ENCODE data around the gene NDUFA11. TPM values are rescaled to one million over a fixed set of nuclear protein-coding genes. Genes with fewer than 3 reads are reported as not detected.
A peak's percentile ranks its signal among the peaks of the same experiment; 100 is the strongest.

NDUFA11 gene
- total and polyA plus RNA-seq, 9 of the 15 experiments (the other 6 are each of a cell fraction or from before 2014, with no cell fraction given), result 63.3 to 486 (median 274) TPM

- TF ChIP-seq ELF4 (CRISPR knock-in tag; IDR thresholded peaks at IDR 0.05) (peak; percentile 80; the same call in 1 of the 2 replicates), NEUROD1 (IDR thresholded peaks at IDR 0.05; ENCODE audit: borderline replicate concordance, low read depth, low read length, partially characterized antibody) (peak; percentile 76), LEF1 (IDR thresholded peaks at IDR 0.05) (peak; percentile 26; the same call in 1 of the 2 replicates), THRAP3 (IDR thresholded peaks at IDR 0.05; ENCODE audit: borderline replicate concordance) (no peak), SMAD4 (CRISPR knock-in tag; conservative IDR thresholded peaks at IDR 0.05) (peak; percentile 61), SAFB (IDR thresholded peaks at IDR 0.05; ENCODE audit: borderline replicate concordance, low read depth, low read length) (no peak), RBBP5 (IDR thresholded peaks at IDR 0.05; ENCODE audit: borderline replicate concordance, insufficient read depth, low read length, poor library complexity, severe bottlenecking) (peak; percentile 93), TAL1 (IDR thresholded peaks at IDR 0.05) (no peak), BHLHE40 (IDR thresholded peaks at IDR 0.05; ENCODE audit: low read length) (peak; percentile 96), U2AF1 (optimal IDR thresholded peaks at IDR 0.05; ENCODE audit: low read depth, low read length) (peak; percentile 70), FOXP1 (CRISPR knock-in tag; IDR thresholded peaks at IDR 0.05) (peak; percentile 70), GABPB1 (CRISPR knock-in tag; IDR thresholded peaks at IDR 0.05) (peak; percentile 76), HDAC1 (IDR thresholded peaks at IDR 0.05) (peak in 1 of 2 experiments; percentile 92; a peak in 2 of 4 replicates), MEF2D (tag; conservative IDR thresholded peaks at IDR 0.05; ENCODE audit: low read depth) (0 out of 2 replicates have a peak, but pooled peaks have one; percentile 37), KDM5B (IDR thresholded peaks at IDR 0.05; ENCODE audit: insufficient replicate concordance, low read depth, low read length) (peak; percentile 85), ARHGAP35 (IDR thresholded peaks at IDR 0.05; ENCODE audit: partially characterized antibody) (peak; percentile 93), FOXJ2 (tag; IDR thresholded peaks at IDR 0.05) (peak; percentile 78), UBTF (IDR thresholded peaks at IDR 0.05; ENCODE audit: borderline replicate concordance in 1 of 2, low read depth in 2 of 2, low read length in 2 of 2) (no peak), ZNF551 (CRISPR knock-in tag; IDR thresholded peaks at IDR 0.05) (no peak), ZZZ3 (IDR thresholded peaks at IDR 0.05) (peak; percentile 95), SRSF3 (IDR thresholded peaks at IDR 0.05; ENCODE audit: insufficient read depth, low read length) (no peak), NR3C1 (CRISPR knock-in tag; IDR thresholded peaks at IDR 0.05) (no peak)
- TF ChIP-seq, protein P1, sequence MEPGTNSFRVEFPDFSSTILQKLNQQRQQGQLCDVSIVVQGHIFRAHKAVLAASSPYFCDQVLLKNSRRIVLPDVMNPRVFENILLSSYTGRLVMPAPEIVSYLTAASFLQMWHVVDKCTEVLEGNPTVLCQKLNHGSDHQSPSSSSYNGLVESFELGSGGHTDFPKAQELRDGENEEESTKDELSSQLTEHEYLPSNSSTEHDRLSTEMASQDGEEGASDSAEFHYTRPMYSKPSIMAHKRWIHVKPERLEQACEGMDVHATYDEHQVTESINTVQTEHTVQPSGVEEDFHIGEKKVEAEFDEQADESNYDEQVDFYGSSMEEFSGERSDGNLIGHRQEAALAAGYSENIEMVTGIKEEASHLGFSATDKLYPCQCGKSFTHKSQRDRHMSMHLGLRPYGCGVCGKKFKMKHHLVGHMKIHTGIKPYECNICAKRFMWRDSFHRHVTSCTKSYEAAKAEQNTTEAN (CRISPR knock-in tag; IDR thresholded peaks at IDR 0.05), result 0 out of 2 replicates have a peak, but pooled peaks have one; percentile 41
These were observed at the start of gene NDUFA11 (continued) for GRCh38 chr19:5903624-5904351.

Measured in K562 (cell line).